Astrocyte (in vitro differentiated cells and primary cell): Measurements from ENCODE around the gene MINDY3. TPM values are rescaled to one million over a fixed set of nuclear protein-coding genes. Genes with fewer than 3 reads are reported as not detected.

Experiments
- DNase-seq: peaks from one replicate; pipeline ENCODE4 v3.0.0-alpha.2; 2010; ENCODE audit warnings: low read depth
- FAIRE-seq: peaks from 2 replicates; lab custom pipeline; 2011; peaks lifted over from hg19 to GRCh38; lab: Jason Lieb, UNC
- H2AFZ ChIP-seq: 2 replicates; pipeline ENCODE4 v1.6.0; 2012; ENCODE audit warnings: low read depth, low read length, inconsistent platforms
- H3K27ac ChIP-seq: 2 replicates; pipeline ENCODE4 v1.5.1; 2011; ENCODE audit warnings: low read depth, low read length, inconsistent platforms
- H3K27me3 ChIP-seq: 2 replicates; pipeline ENCODE4 v1.6.0; 2011; ENCODE audit warnings: low read length, inconsistent platforms; ENCODE audit not compliant: insufficient read depth
- H3K36me3 ChIP-seq: 2 replicates; pipeline ENCODE4 v1.5.1; 2011; ENCODE audit warnings: low read length, inconsistent platforms; ENCODE audit not compliant: insufficient read depth
- H3K4me1 ChIP-seq: 2 replicates; pipeline ENCODE4 v1.5.1; 2011; ENCODE audit warnings: low read length, inconsistent platforms; ENCODE audit not compliant: insufficient read depth
- H3K4me2 ChIP-seq: 2 replicates; pipeline ENCODE4 v1.6.0; 2012; ENCODE audit warnings: low read length, inconsistent platforms
- H3K4me3 ChIP-seq: 2 replicates; pipeline ENCODE4 v1.5.1; 2011; ENCODE audit warnings: low read depth, mild to moderate bottlenecking, low read length, inconsistent platforms; ENCODE audit not compliant: insufficient read depth
- H3K79me2 ChIP-seq: 2 replicates; pipeline ENCODE4 v1.6.0; 2012; ENCODE audit warnings: mild to moderate bottlenecking, low read length, inconsistent platforms; ENCODE audit not compliant: insufficient read depth
- H3K9ac ChIP-seq: 2 replicates; pipeline ENCODE4 v1.6.0; 2012; ENCODE audit warnings: mild to moderate bottlenecking, low read length, inconsistent platforms
- H3K9me3 ChIP-seq: 2 replicates; pipeline ENCODE4 v1.5.1; 2012; ENCODE audit warnings: low read depth, mild to moderate bottlenecking, low read length, inconsistent platforms; ENCODE audit not compliant: insufficient read depth
- H4K20me1 ChIP-seq: 2 replicates; pipeline ENCODE4 v1.6.0; 2012; ENCODE audit warnings: low read length, inconsistent platforms; ENCODE audit not compliant: insufficient read depth
- H3K27ac Mint-ChIP-seq: one replicate; pipeline ENCODE4 v1.8.0; 2021; ENCODE audit warnings: mild to moderate bottlenecking, mixed read lengths; ENCODE audit not compliant: unreplicated experiment
- H3K27me3 Mint-ChIP-seq: one replicate; pipeline ENCODE4 v1.8.0; 2021; ENCODE audit warnings: low read depth, mixed read lengths; ENCODE audit not compliant: unreplicated experiment
- H3K36me3 Mint-ChIP-seq: one replicate; pipeline ENCODE4 v1.8.0; 2021; ENCODE audit warnings: low read depth, mixed read lengths; ENCODE audit not compliant: unreplicated experiment
- H3K4me1 Mint-ChIP-seq: one replicate; pipeline ENCODE4 v1.8.0; 2021; ENCODE audit warnings: low read depth, mixed read lengths; ENCODE audit not compliant: unreplicated experiment
- H3K4me3 Mint-ChIP-seq: one replicate; pipeline ENCODE4 v1.8.0; 2021; ENCODE audit warnings: mild to moderate bottlenecking, moderate library complexity, mixed read lengths; ENCODE audit not compliant: unreplicated experiment
- H3K9me3 Mint-ChIP-seq: one replicate; pipeline ENCODE4 v1.8.0; 2021; ENCODE audit warnings: mild to moderate bottlenecking, mixed read lengths; ENCODE audit not compliant: unreplicated experiment
- CTCF ChIP-seq: IDR thresholded peaks from 2 replicates; pipeline ENCODE4 v1.5.1; 2011; ENCODE audit warnings: low read depth, mild to moderate bottlenecking, inconsistent platforms, low read length, moderate library complexity; ENCODE audit not compliant: insufficient read depth
- EZH2 ChIP-seq: IDR thresholded peaks from 2 replicates; pipeline ENCODE4 v1.6.1; 2012; ENCODE audit warnings: mild to moderate bottlenecking, low read length, inconsistent platforms; ENCODE audit not compliant: insufficient read depth
- total RNA-seq: library from RNA; stranded (reverse); gene quantifications from 2 replicates; pipeline ENCODE4 v1.2.1, GENCODE V29; 2021

MINDY3 gene
- total RNA-seq, 1 donor from 2014 or later = 28.4 TPM

- Mint-ChIP-seq H3K4me1 (peaks cover 13% of the 10 kb centered on the region), H3K4me3 (no peak overlapping the region), H3K27me3 (no peaks in the 10 kb centered on the region), H3K36me3 (peaks cover 2% of the 10 kb centered on the region), H3K27ac (no peak overlapping the region), H3K9me3 (no peaks in the 10 kb centered on the region)
- Histone ChIP-seq H3K4me2 (no peak overlapping the region), H3K27me3 (no peaks in the 10 kb centered on the region), H2AFZ (no peak overlapping the region), H3K4me3 (no peak overlapping the region), H3K27ac (no peak overlapping the region), H3K9me3 (no peaks in the 10 kb centered on the region), H3K4me1 (no peaks in the 10 kb centered on the region), H3K9ac (no peak overlapping the region), H3K36me3 (no peaks in the 10 kb centered on the region), H3K79me2 (no peaks in the 10 kb centered on the region), H4K20me1 (peaks cover 6% of the 10 kb centered on the region)
- DNase-seq = no peak
- TF ChIP-seq EZH2 (no peak), CTCF (no peak)
- FAIRE-seq = no peak
These were observed 44.9 kb downstream of the MINDY3 start for GRCh38 chr10:15815242-15815885.

GRCh38 chr10:15814565-15814964, 45.7 kb downstream of the MINDY3 start:
- H3K9me3 ChIP-seq = no peaks in the 10 kb centered on the region
- H3K4me3 ChIP-seq = no peak overlapping the region
- H3K4me1 Mint-ChIP-seq = peaks cover 13% of the 10 kb centered on the region
- H4K20me1 ChIP-seq = peaks cover 6% of the 10 kb centered on the region
- no peak overlapping the region for H3K4me2 ChIP-seq
- H3K27ac ChIP-seq = no peak overlapping the region
- no peaks in the 10 kb centered on the region for H3K9me3 Mint-ChIP-seq
- no peak overlapping the region for H3K9ac ChIP-seq
- H3K79me2 ChIP-seq = no peaks in the 10 kb centered on the region
- DNase-seq (no peak), FAIRE-seq (no peak)
- no peaks in the 10 kb centered on the region for H3K4me1 ChIP-seq
- no peaks in the 10 kb centered on the region for H3K27me3 ChIP-seq
- H3K36me3 ChIP-seq = no peaks in the 10 kb centered on the region
- H3K27ac Mint-ChIP-seq = no peak overlapping the region
- no peaks in the 10 kb centered on the region for H3K36me3 Mint-ChIP-seq
- H3K27me3 Mint-ChIP-seq = no peaks in the 10 kb centered on the region
- TF ChIP-seq CTCF = no peak
- TF ChIP-seq EZH2 = no peak
- H2AFZ ChIP-seq = no peak overlapping the region
- no peak overlapping the region for H3K4me3 Mint-ChIP-seq

GRCh38 chr10:15813415-15813814, 46.9 kb downstream of the MINDY3 start:
- no peaks in the 10 kb centered on the region for H3K36me3 Mint-ChIP-seq
- no peaks in the 10 kb centered on the region for H3K27me3 ChIP-seq

More at GRCh38 chr10:15813415-15813814, 46.9 kb downstream of the MINDY3 start:
- peaks cover 6% of the 10 kb centered on the region for H4K20me1 ChIP-seq
- H3K4me3 Mint-ChIP-seq = no peak overlapping the region
- no peaks in the 10 kb centered on the region for H3K27me3 Mint-ChIP-seq
- H3K4me1 ChIP-seq = no peaks in the 10 kb centered on the region
- no peaks in the 10 kb centered on the region for H3K36me3 ChIP-seq
- no peak for FAIRE-seq
- H3K4me1 Mint-ChIP-seq = peaks cover 11% of the 10 kb centered on the region
- H3K79me2 ChIP-seq = no peaks in the 10 kb centered on the region
- no peak overlapping the region for H3K27ac Mint-ChIP-seq
- H3K4me3 ChIP-seq = no peak overlapping the region
- H3K9me3 Mint-ChIP-seq = no peaks in the 10 kb centered on the region
- no peak overlapping the region for H3K4me2 ChIP-seq
- H3K27ac ChIP-seq = no peak overlapping the region
- DNase-seq = peak; percentile 37
- no peak overlapping the region for H3K9ac ChIP-seq
- TF ChIP-seq CTCF (no peak), EZH2 (no peak)
- no peaks in the 10 kb centered on the region for H3K9me3 ChIP-seq
- H2AFZ ChIP-seq = no peak overlapping the region
